Measurements from ENCODE around the gene SLC27A6. TPM values are rescaled to one million over a fixed set of nuclear protein-coding genes. Genes with fewer than 3 reads are reported as not detected.

The SLC27A6 gene
- 26.3 to 30.0 TPM (median 28.4 TPM) in 3 replicates for total RNA-seq

GRCh38 chr5:128965011-128965637, at the start of gene SLC27A6:
TSS of gene SLC27A6 (plus strand) at chr5:128965488. CDS start at chr5:128966138, 650 bp downstream.
- H3K27me3 Mint-ChIP-seq (ENCODE audit: low read depth) = no peaks in the 10 kb centered on the region
- H3K4me1 Mint-ChIP-seq = peaks cover 22% of the 10 kb centered on the region
- TF ChIP-seq CTCF (IDR thresholded peaks at IDR 0.05; ENCODE audit: unreplicated experiment) = no peak
- DNase-seq (ENCODE audit: low spot score in 2 of 2, unreplicated experiment in 2 of 2) = peak; percentile 40 to 63
- H3K4me3 Mint-ChIP-seq = peak within 1 kb of the TSS; percentile 83
- H3K27ac Mint-ChIP-seq = peak within 1 kb of the TSS; percentile 86
- H3K9me3 Mint-ChIP-seq = peaks cover 25% of the 10 kb centered on the region
- peaks cover 18% of the 10 kb centered on the region for H3K36me3 Mint-ChIP-seq

- Mint-ChIP-seq H3K27ac (no peak overlapping the region), H3K4me3 (no peak overlapping the region), H3K27me3 (ENCODE audit: low read depth) (no peaks in the 10 kb centered on the region), H3K9me3 (no peaks in the 10 kb centered on the region), H3K4me1 (peaks cover 13% of the 10 kb centered on the region), H3K36me3 (no peaks in the 10 kb centered on the region)
- no peak for TF ChIP-seq CTCF (IDR thresholded peaks at IDR 0.05; ENCODE audit: unreplicated experiment)
- no peak for DNase-seq (ENCODE audit: low spot score in 2 of 2, unreplicated experiment in 2 of 2)
Observed at GRCh38 chr5:128919542-128919941, 45.7 kb upstream of the SLC27A6 start.

GRCh38 chr5:128920345-128921215, 44.7 kb upstream of the SLC27A6 start:
- no peak for TF ChIP-seq CTCF (IDR thresholded peaks at IDR 0.05; ENCODE audit: unreplicated experiment)
- Mint-ChIP-seq H3K27me3 (ENCODE audit: low read depth) (no peaks in the 10 kb centered on the region), H3K36me3 (no peaks in the 10 kb centered on the region), H3K9me3 (peaks cover 1% of the 10 kb centered on the region), H3K4me3 (no peak overlapping the region), H3K4me1 (peaks cover 8% of the 10 kb centered on the region), H3K27ac (peak overlapping the region; percentile 56)
- DNase-seq (ENCODE audit: low spot score in 2 of 2, unreplicated experiment in 2 of 2) = no peak

- no peaks in the 10 kb centered on the region for H3K36me3 Mint-ChIP-seq
- H3K4me3 Mint-ChIP-seq = no peak overlapping the region
- no peak for TF ChIP-seq CTCF (IDR thresholded peaks at IDR 0.05; ENCODE audit: unreplicated experiment)
- H3K9me3 Mint-ChIP-seq = peaks cover 9% of the 10 kb centered on the region
- no peak for DNase-seq (ENCODE audit: low spot score in 2 of 2, unreplicated experiment in 2 of 2)
- H3K27ac Mint-ChIP-seq = no peak overlapping the region
- H3K4me1 Mint-ChIP-seq = peaks cover 15% of the 10 kb centered on the region
- no peaks in the 10 kb centered on the region for H3K27me3 Mint-ChIP-seq (ENCODE audit: low read depth)
Observed at GRCh38 chr5:128924299-128924698, 41.0 kb upstream of the SLC27A6 start.

GRCh38 chr5:128925973-128926372, 39.3 kb upstream of the SLC27A6 start:
- Mint-ChIP-seq H3K9me3 (peaks cover 12% of the 10 kb centered on the region), H3K27me3 (ENCODE audit: low read depth) (no peaks in the 10 kb centered on the region), H3K36me3 (no peaks in the 10 kb centered on the region), H3K4me1 (peaks cover 8% of the 10 kb centered on the region), H3K4me3 (no peak overlapping the region), H3K27ac (no peak overlapping the region)
- no peak for DNase-seq (ENCODE audit: low spot score in 2 of 2, unreplicated experiment in 2 of 2)
- TF ChIP-seq CTCF (IDR thresholded peaks at IDR 0.05; ENCODE audit: unreplicated experiment) = no peak

Data from mesothelial cell of epicardium (in vitro differentiated cells).